WTC11 (cell line): Measurements from ENCODE around the gene SSH2. TPM values are rescaled to one million over a fixed set of nuclear protein-coding genes. Genes with fewer than 3 reads are reported as not detected.

Source experiments
- ATAC-seq: fragments of 200-7000 bp; cut with Tn5 transposase; 2 replicates; pipeline ENCODE4 v1.10.0; 2021; ENCODE audit warnings: mild to moderate bottlenecking, moderate library complexity
- CTCF ChIA-PET: fragments of 300-600 bp; sonication (Branson Sonifier 250); formaldehyde crosslinking; loops from one replicate; lab custom pipeline; 2021; ENCODE audit warnings: antibody characterized with exemption; lab: Charles Lee
- POLR2A ChIA-PET: fragments of 350-600 bp; sonication (Branson Sonifier 250); formaldehyde crosslinking; loops from one replicate; lab custom pipeline; 2021; ENCODE audit warnings: antibody characterized with exemption; lab: Charles Lee
- DNase-seq: peaks from one replicate; pipeline ENCODE4 v3.0.0; 2021; ENCODE audit warnings: low spot score
- H3K27ac Mint-ChIP-seq: 2 replicates; pipeline ENCODE4 v1.8.0; 2021; ENCODE audit warnings: mixed read lengths
- H3K27me3 Mint-ChIP-seq: 2 replicates; pipeline ENCODE4 v1.8.0; 2021; ENCODE audit warnings: low read depth, mild to moderate bottlenecking, moderate library complexity, mixed read lengths
- H3K36me3 Mint-ChIP-seq: 2 replicates; pipeline ENCODE4 v1.8.0; 2021; ENCODE audit warnings: mixed read lengths
- H3K4me1 Mint-ChIP-seq: 2 replicates; pipeline ENCODE4 v1.8.0; 2022; ENCODE audit warnings: mixed read lengths
- H3K4me3 Mint-ChIP-seq: 2 replicates; pipeline ENCODE4 v1.8.0; 2021; ENCODE audit warnings: mild to moderate bottlenecking, moderate library complexity, mixed read lengths
- H3K9me3 Mint-ChIP-seq: 2 replicates; pipeline ENCODE4 v1.8.0; 2021; ENCODE audit warnings: mixed read lengths
- ATF3 ChIP-seq: sonication (generic); formaldehyde crosslinking; conservative IDR thresholded peaks from 2 replicates; pipeline ENCODE4 v1.8.1; 2022; ENCODE audit warnings: mild to moderate bottlenecking, missing genetic modification reagents
- CDX4 ChIP-seq: fragments of 250-450 bp; sonication (Bioruptor Pico); IDR thresholded peaks from 2 replicates; pipeline ENCODE4 v1.9.0; 2021; ENCODE audit warnings: moderate library complexity, mild to moderate bottlenecking, inconsistent platforms, borderline replicate concordance
- CREB1 ChIP-seq: sonication (generic); formaldehyde crosslinking; IDR thresholded peaks from 2 replicates; pipeline ENCODE4 v1.8.0; 2023; ENCODE audit warnings: mild to moderate bottlenecking, missing genetic modification reagents
- E2F5 ChIP-seq: sonication (generic); formaldehyde crosslinking; IDR thresholded peaks from 2 replicates; pipeline ENCODE4 v1.8.1; 2022; ENCODE audit warnings: mild to moderate bottlenecking, moderate library complexity, missing genetic modification reagents
- EMX1 ChIP-seq: fragments of 250-450 bp; sonication (Bioruptor Pico); IDR thresholded peaks from 2 replicates; pipeline ENCODE4 v1.8.0; 2021; ENCODE audit warnings: mild to moderate bottlenecking
- ERG ChIP-seq: fragments of 250-450 bp; sonication (Bioruptor Pico); IDR thresholded peaks from 2 replicates; pipeline ENCODE4 v1.8.0; 2021; ENCODE audit warnings: mild to moderate bottlenecking
- ESRRA ChIP-seq: sonication (generic); formaldehyde crosslinking; IDR thresholded peaks from 2 replicates; pipeline ENCODE4 v1.8.1; 2022; ENCODE audit warnings: mild to moderate bottlenecking, missing genetic modification reagents, borderline replicate concordance
- FOXP4 ChIP-seq: sonication (generic); formaldehyde crosslinking; IDR thresholded peaks from 2 replicates; pipeline ENCODE4 v1.8.0; 2022; ENCODE audit warnings: mild to moderate bottlenecking, missing genetic modification reagents
- GTF2I ChIP-seq: fragments of 250-450 bp; sonication (Bioruptor Pico); conservative IDR thresholded peaks from 2 replicates; pipeline ENCODE4 v1.4.0; 2021; ENCODE audit warnings: mild to moderate bottlenecking
- JUN ChIP-seq: sonication (generic); formaldehyde crosslinking; IDR thresholded peaks from 2 replicates; pipeline ENCODE4 v1.8.0; 2023; ENCODE audit warnings: mild to moderate bottlenecking, missing genetic modification reagents
- MXD4 ChIP-seq: fragments of 250-450 bp; sonication (Bioruptor Pico); IDR thresholded peaks from 2 replicates; pipeline ENCODE4 v1.8.0; 2021; ENCODE audit warnings: mild to moderate bottlenecking, moderate library complexity, borderline replicate concordance
- MYBL2 ChIP-seq: sonication (generic); formaldehyde crosslinking; IDR thresholded peaks from 2 replicates; pipeline ENCODE4 v1.8.1; 2023; ENCODE audit warnings: mild to moderate bottlenecking, moderate library complexity, missing genetic modification reagents
- NR3C1 ChIP-seq: sonication (generic); formaldehyde crosslinking; conservative IDR thresholded peaks from 2 replicates; pipeline ENCODE4 v1.8.1; 2023; ENCODE audit warnings: low read depth, mild to moderate bottlenecking, missing genetic modification reagents
- PRDM15 ChIP-seq: sonication (generic); formaldehyde crosslinking; IDR thresholded peaks from 2 replicates; pipeline ENCODE4 v1.8.0; 2022; ENCODE audit warnings: missing genetic modification reagents
- PREB ChIP-seq: sonication (generic); formaldehyde crosslinking; IDR thresholded peaks from 2 replicates; pipeline ENCODE4 v1.8.1; 2022; ENCODE audit warnings: mild to moderate bottlenecking, missing genetic modification reagents, moderate library complexity, borderline replicate concordance
- RORB ChIP-seq: fragments of 250-450 bp; sonication (Bioruptor Pico); IDR thresholded peaks from 2 replicates; pipeline ENCODE4 v1.9.0; 2021; ENCODE audit warnings: mild to moderate bottlenecking
- USF2 ChIP-seq: sonication (generic); formaldehyde crosslinking; IDR thresholded peaks from 2 replicates; pipeline ENCODE4 v1.8.1; 2023; ENCODE audit warnings: mild to moderate bottlenecking, missing genetic modification reagents, moderate library complexity
- ZNF121 ChIP-seq: sonication (generic); formaldehyde crosslinking; IDR thresholded peaks from 2 replicates; pipeline ENCODE4 v1.8.0; 2023; ENCODE audit warnings: missing genetic modification reagents
- ZNF138 ChIP-seq: sonication (generic); formaldehyde crosslinking; conservative IDR thresholded peaks from 2 replicates; pipeline ENCODE4 v1.8.1; 2022; ENCODE audit warnings: mild to moderate bottlenecking, moderate library complexity, missing genetic modification reagents
- ZNF219 ChIP-seq: sonication (generic); formaldehyde crosslinking; IDR thresholded peaks from 2 replicates; pipeline ENCODE4 v1.8.0; 2023; ENCODE audit warnings: missing genetic modification reagents, mild to moderate bottlenecking, borderline replicate concordance
- ZNF416 ChIP-seq: fragments of 250-450 bp; sonication (Bioruptor Pico); IDR thresholded peaks from 2 replicates; pipeline ENCODE4 v1.9.0; 2021; ENCODE audit warnings: mild to moderate bottlenecking, inconsistent platforms
- total RNA-seq: library from RNA; stranded (reverse); gene quantifications from 3 replicates; pipeline ENCODE4 v1.2.3, GENCODE V29; 2021

Gene SSH2
- total RNA-seq, 1 experiment from 2014 or later, result 14.3 TPM

GRCh38 chr17:29582772-29583171, 347.3 kb downstream of the SSH2 start (continued):
- no peak for TF ChIP-seq FOXP4 (CRISPR knock-in tag)
- no peak for TF ChIP-seq RORB
- TF ChIP-seq, all 79 proteins: peak for 0

- Mint-ChIP-seq H3K4me1 (peaks cover 28% of the 10 kb centered on the region), H3K27ac (no peak overlapping the region), H3K9me3 (no peaks in the 10 kb centered on the region), H3K36me3 (peaks cover 34% of the 10 kb centered on the region), H3K27me3 (no peaks in the 10 kb centered on the region), H3K4me3 (no peak overlapping the region)
- POLR2A ChIA-PET, result interaction anchor here (2.0 kb wide), 1 partner anchor 9 kb away, joined by 12 read pairs; no protein-coding TSS in a partner anchor
- TF ChIP-seq MYBL2 (CRISPR knock-in tag), result no peak
- TF ChIP-seq E2F5, result no peak
- TF ChIP-seq GTF2I (CRISPR knock-in tag), result no peak
- no peak for ATAC-seq
- no peak for DNase-seq
- CTCF ChIA-PET, result interaction anchor here (0.6 to 4.5 kb wide), 8 partner anchors 10 to 212 kb away, joined by 3 to 72 read pairs (median 12); partner anchors contain the start of gene ANKRD13B
Observed at GRCh38 chr17:29582254-29582765, 347.7 kb downstream of the SSH2 start.

GRCh38 chr17:29581583-29582253, 348.3 kb downstream of the SSH2 start:
- Mint-ChIP-seq H3K27me3 (no peaks in the 10 kb centered on the region), H3K9me3 (no peaks in the 10 kb centered on the region), H3K4me3 (no peak overlapping the region), H3K27ac (no peak overlapping the region), H3K36me3 (peaks cover 34% of the 10 kb centered on the region), H3K4me1 (peaks cover 27% of the 10 kb centered on the region)
- POLR2A ChIA-PET, result interaction anchor here (2.0 kb wide), 1 partner anchor 10 kb away, joined by 12 read pairs; no protein-coding TSS in a partner anchor
- TF ChIP-seq ZNF121, result no peak
- no peak for TF ChIP-seq ESRRA (CRISPR knock-in tag)
- no peak for TF ChIP-seq ZNF138
- no peak for TF ChIP-seq PRDM15 (CRISPR knock-in tag)
- TF ChIP-seq PREB (CRISPR knock-in tag), result no peak
- no peak for TF ChIP-seq ERG (CRISPR knock-in tag)
- TF ChIP-seq NR3C1 (CRISPR knock-in tag), result no peak
- no peak for TF ChIP-seq CDX4 (CRISPR knock-in tag)
- no peak for TF ChIP-seq ZNF219 (CRISPR knock-in tag)
- TF ChIP-seq ZNF416 (CRISPR knock-in tag), result no peak
- no peak for TF ChIP-seq CREB1 (CRISPR knock-in tag)
- no peak for TF ChIP-seq MXD4
- TF ChIP-seq ATF3 (CRISPR knock-in tag), result no peak
- no peak for TF ChIP-seq JUN
- no peak for TF ChIP-seq USF2 (CRISPR knock-in tag)
- TF ChIP-seq EMX1, result no peak
- CTCF ChIA-PET, result interaction anchor here (0.6 to 4.5 kb wide), 12 partner anchors 9 to 212 kb away, joined by 3 to 72 read pairs (median 6); partner anchors contain the start of gene ANKRD13B
- ATAC-seq (no peak), DNase-seq (no peak)
